GM23248 (cell line): ENCODE data around the gene GDF10.

Experiments used
- EZH2 ChIP-seq: fragments of 200-600 bp; sonication (generic); IDR thresholded peaks from 2 replicates; pipeline ENCODE4 v1.6.1; 2018; ENCODE audit warnings: antibody characterized with exemption, mild to moderate bottlenecking; ENCODE audit not compliant: insufficient read depth, poor library complexity, severe bottlenecking
- EZH2phosphoT487 ChIP-seq: fragments of 200-600 bp; sonication (generic); IDR thresholded peaks from 2 replicates; pipeline ENCODE4 v1.6.1; 2018; ENCODE audit warnings: antibody characterized with exemption, moderate library complexity, mild to moderate bottlenecking, low read depth; ENCODE audit not compliant: insufficient read depth

DNA sequence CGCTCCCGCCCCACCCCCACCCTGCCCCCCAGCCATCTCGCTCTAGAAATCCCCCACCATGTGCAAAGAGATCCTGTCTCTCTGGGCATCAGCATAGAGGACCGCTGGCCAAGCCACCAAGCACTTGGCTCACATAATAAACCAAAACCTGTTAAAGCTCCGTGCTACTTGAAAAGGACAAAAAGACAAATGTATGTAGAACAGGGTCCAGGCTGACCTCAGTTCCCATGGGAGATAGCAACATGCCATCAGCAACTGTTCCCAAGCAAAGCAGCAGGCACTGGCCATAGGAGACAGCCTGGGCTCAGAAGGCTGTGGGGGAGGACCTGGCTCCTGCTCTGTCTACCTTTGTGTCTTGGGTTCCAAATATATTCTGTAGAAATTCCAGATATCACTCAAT lies 38.4 kb upstream of the GDF10 start:
- TF ChIP-seq EZH2 (no peak), EZH2phosphoT487 (no peak)
